ENCODE data around the gene B4GALT6. TPM values are rescaled to one million over a fixed set of nuclear protein-coding genes. Genes with fewer than 3 reads are reported as not detected.

The B4GALT6 gene
- total RNA-seq, 2 donors from 2014 or later = 3.5 to 9.0 TPM

DNA sequence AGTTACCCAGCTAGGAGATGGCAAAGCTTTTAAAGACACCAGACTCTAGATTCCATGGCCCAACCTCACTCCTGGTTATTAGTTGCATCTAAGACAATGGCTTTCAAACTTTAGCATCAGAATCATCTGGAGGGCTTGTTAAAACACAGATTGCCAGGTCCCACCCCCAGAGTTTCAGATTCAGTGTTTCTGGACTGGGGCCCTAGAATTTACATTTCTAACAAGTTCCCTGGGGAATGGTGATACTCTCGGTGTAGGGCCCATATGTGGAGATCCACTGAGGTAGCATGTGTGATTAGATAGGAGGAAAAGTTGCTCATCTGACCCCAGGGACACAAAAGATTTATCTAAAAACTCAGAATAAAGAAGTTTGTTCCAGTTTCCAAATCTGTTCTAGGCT lies 107.2 kb downstream of the B4GALT6 start:
- WGBS = 97% methylated on average over 1 of the region's 1 CpG
- H3K27ac ChIP-seq = no peak overlapping the region

DNA sequence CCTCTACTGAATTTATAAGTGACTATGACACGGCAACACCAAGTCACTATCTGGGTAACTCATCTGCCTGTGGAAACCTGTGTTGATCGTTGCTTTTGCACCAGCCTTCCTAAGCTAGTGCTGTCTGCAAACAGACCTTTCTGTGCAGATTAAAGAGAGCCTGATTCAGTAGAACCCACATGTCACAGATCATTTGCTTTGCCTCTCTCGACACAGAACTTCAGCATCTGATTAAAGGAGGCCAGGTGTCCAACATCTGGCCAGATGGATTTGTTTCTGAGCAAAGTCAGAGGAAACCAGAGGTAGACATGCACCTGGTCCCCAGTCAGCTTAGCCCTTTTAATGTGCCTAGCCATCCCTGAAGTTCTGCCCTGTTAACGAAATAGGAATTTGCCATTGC lies 107.7 kb downstream of the B4GALT6 start:
- TF ChIP-seq, protein P1, sequence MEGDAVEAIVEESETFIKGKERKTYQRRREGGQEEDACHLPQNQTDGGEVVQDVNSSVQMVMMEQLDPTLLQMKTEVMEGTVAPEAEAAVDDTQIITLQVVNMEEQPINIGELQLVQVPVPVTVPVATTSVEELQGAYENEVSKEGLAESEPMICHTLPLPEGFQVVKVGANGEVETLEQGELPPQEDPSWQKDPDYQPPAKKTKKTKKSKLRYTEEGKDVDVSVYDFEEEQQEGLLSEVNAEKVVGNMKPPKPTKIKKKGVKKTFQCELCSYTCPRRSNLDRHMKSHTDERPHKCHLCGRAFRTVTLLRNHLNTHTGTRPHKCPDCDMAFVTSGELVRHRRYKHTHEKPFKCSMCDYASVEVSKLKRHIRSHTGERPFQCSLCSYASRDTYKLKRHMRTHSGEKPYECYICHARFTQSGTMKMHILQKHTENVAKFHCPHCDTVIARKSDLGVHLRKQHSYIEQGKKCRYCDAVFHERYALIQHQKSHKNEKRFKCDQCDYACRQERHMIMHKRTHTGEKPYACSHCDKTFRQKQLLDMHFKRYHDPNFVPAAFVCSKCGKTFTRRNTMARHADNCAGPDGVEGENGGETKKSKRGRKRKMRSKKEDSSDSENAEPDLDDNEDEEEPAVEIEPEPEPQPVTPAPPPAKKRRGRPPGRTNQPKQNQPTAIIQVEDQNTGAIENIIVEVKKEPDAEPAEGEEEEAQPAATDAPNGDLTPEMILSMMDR (IDR thresholded peaks at IDR 0.05) = no peak
- no peak for TF ChIP-seq POLR2A (IDR thresholded peaks at IDR 0.05)
- no peak for TF ChIP-seq POLR2AphosphoS5 (IDR thresholded peaks at IDR 0.05)
- 70% methylated on average over 4 of the region's 4 CpGs for WGBS
- intact Hi-C loops (cut with DNase I) = no loop called here
- no peaks in the 10 kb centered on the region for H3K36me3 ChIP-seq
- H3K27ac ChIP-seq = no peak overlapping the region
- H3K4me3 ChIP-seq = no peak overlapping the region
- H3K27me3 ChIP-seq (replicated peaks; ENCODE audit: insufficient read depth) = no peaks in the 10 kb centered on the region
- no peaks in the 10 kb centered on the region for H3K9me3 ChIP-seq
- DNase-seq (ENCODE audit: low spot score) = no peak
- no peaks in the 10 kb centered on the region for H3K4me1 ChIP-seq (replicated peaks)

More for the DNA sequence above, 107.2 kb downstream of the B4GALT6 start:
- no peaks in the 10 kb centered on the region for H3K27me3 ChIP-seq (replicated peaks; ENCODE audit: insufficient read depth)
- H3K36me3 ChIP-seq = no peaks in the 10 kb centered on the region
- no peak overlapping the region for H3K4me3 ChIP-seq
- H3K9me3 ChIP-seq = no peaks in the 10 kb centered on the region
- no peaks in the 10 kb centered on the region for H3K4me1 ChIP-seq (replicated peaks)
- no peak for DNase-seq (ENCODE audit: low spot score)
- intact Hi-C loops (cut with DNase I) = no loop called here
- TF ChIP-seq, protein P1 (IDR thresholded peaks at IDR 0.05) = no peak
- no peak for TF ChIP-seq POLR2A (IDR thresholded peaks at IDR 0.05)
- no peak for TF ChIP-seq POLR2AphosphoS5 (IDR thresholded peaks at IDR 0.05)

DNA sequence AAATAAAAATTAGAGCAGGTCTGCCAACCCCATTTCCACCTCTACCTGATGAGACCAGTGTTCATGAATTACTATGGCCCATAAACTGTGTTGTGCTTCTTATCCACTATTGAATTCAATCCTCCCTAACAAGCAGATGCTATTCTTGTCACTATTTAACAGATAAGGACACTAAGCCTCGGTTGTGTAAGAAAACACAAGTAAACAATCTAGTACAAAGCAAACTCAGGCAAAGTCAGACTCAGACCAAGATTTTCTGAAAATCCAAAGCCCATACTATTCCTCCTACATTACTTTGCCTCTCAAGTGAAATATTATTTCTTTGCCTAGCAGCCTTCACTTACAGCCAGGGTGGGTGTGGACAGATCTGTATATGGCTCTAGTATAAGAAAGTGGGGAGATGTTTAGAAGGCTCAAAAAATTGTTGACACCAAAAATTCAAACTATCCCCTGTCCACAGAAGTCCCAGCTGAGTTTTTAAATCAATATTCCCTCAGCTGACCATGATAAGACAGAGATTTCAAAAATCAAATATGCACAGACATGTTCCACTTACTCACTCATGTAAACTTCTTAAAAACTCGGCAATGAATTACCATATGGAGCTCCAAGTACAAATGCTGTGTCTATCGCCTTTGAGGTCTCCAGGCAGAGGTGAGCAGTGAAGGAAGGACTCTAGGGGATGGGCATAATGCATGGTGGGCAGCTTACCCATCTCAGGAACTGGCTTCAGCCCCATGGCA lies 108.7 kb downstream of the B4GALT6 start:
- intact Hi-C loops (cut with DNase I) = no loop called here
- Histone ChIP-seq H3K36me3 (no peaks in the 10 kb centered on the region), H3K4me1 (replicated peaks) (no peaks in the 10 kb centered on the region), H3K27ac (no peak overlapping the region), H3K9me3 (no peaks in the 10 kb centered on the region), H3K4me3 (no peak overlapping the region), H3K27me3 (replicated peaks; ENCODE audit: insufficient read depth) (no peaks in the 10 kb centered on the region)
- DNase-seq (ENCODE audit: low spot score) = no peak
- TF ChIP-seq POLR2A (IDR thresholded peaks at IDR 0.05) = no peak
- no peak for TF ChIP-seq POLR2AphosphoS5 (IDR thresholded peaks at IDR 0.05)
- TF ChIP-seq, protein P1 (IDR thresholded peaks at IDR 0.05) = no peak
- 64% methylated on average over 3 of the region's 3 CpGs for WGBS

DNA sequence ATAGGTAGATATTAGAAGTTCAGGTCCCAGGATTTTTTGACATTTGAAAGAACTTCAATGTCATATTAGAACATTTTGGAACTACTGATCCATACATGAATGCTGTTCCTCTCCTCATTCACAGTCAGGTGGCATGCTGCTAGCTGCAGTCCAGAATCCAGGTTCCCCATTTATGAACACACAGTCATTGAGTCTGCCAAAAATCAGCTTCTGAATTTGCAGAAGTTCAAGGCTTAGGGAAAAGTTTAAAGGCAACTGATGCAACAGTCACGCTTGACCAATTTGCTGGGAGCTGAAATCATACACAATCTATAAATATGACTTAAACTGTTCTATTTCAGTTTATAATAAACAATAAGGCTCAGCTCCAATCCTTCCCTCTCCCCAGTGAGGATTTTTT lies 110.0 kb downstream of the B4GALT6 start:
- Histone ChIP-seq H3K27me3 (replicated peaks; ENCODE audit: insufficient read depth) (no peaks in the 10 kb centered on the region), H3K36me3 (no peaks in the 10 kb centered on the region), H3K4me1 (replicated peaks) (no peaks in the 10 kb centered on the region), H3K4me3 (no peak overlapping the region), H3K9me3 (no peaks in the 10 kb centered on the region), H3K27ac (no peak overlapping the region)
- WGBS = 86% methylated on average over 1 of the region's 1 CpG
- TF ChIP-seq, protein P1 (IDR thresholded peaks at IDR 0.05) = no peak
- TF ChIP-seq POLR2AphosphoS5 (IDR thresholded peaks at IDR 0.05) = no peak
- no peak for TF ChIP-seq POLR2A (IDR thresholded peaks at IDR 0.05)
- DNase-seq (ENCODE audit: low spot score) = no peak
- intact Hi-C loops (cut with DNase I) = no loop called here

Other genes starting within 250 kb of the B4GALT6 start
- gene DSG3, start 236.8 kb downstream of the B4GALT6 start, total RNA-seq = 1 to 10 TPM; 1.3 to 2.3 TPM
- 10 to 100 TPM; 19.5 to 63.2 TPM for gene DSG2, start 186.4 kb downstream of the B4GALT6 start, total RNA-seq
- under 1 TPM in 1 of 2 donors, not detected in 1; 0.50 TPM for gene TTR, start 92.7 kb downstream of the B4GALT6 start, total RNA-seq
- 1 to 10 TPM in 1 of 2 donors, under 1 TPM in 1; 0.18 to 1.3 TPM for gene SLC25A52, start 76.3 kb upstream of the B4GALT6 start, total RNA-seq